CD4-positive, alpha-beta T cell treated with Interleukin-2 at 100 ng/mL for 4 hours (primary cell): ENCODE results near the gene DHX15.

ENCODE experiments used
- DNase-seq: peaks from one replicate; pipeline ENCODE4 v3.0.0-alpha.2; 2020; ENCODE audit warnings: low spot score

Gene DHX15

GRCh38 chr4:24582235-24582832 lies 2.0 kb downstream of the DHX15 start:
- no peak for DNase-seq

- no peak for DNase-seq
These were observed 6.0 kb downstream of the DHX15 start for GRCh38 chr4:24578364-24578763.

GRCh38 chr4:24576276-24576675 lies 8.1 kb downstream of the DHX15 start:
- DNase-seq, result no peak

- no peak for DNase-seq
These were observed 10.1 kb downstream of the DHX15 start for GRCh38 chr4:24574236-24574635.

GRCh38 chr4:24573582-24573981 lies 10.8 kb downstream of the DHX15 start:
- no peak for DNase-seq

- DNase-seq, result no peak
These were observed 13.6 kb downstream of the DHX15 start for GRCh38 chr4:24570574-24571236.

- no peak for DNase-seq
These were observed 14.2 kb downstream of the DHX15 start for GRCh38 chr4:24570172-24570571.

- DNase-seq, result no peak
These were observed 14.7 kb downstream of the DHX15 start for GRCh38 chr4:24569662-24570061.

GRCh38 chr4:24568425-24568824 lies 15.9 kb downstream of the DHX15 start:
- DNase-seq, result no peak

GRCh38 chr4:24565054-24565453 lies 19.3 kb downstream of the DHX15 start:
- no peak for DNase-seq

- no peak for DNase-seq
These were observed 19.9 kb downstream of the DHX15 start for GRCh38 chr4:24564488-24564887.

- no peak for DNase-seq
These were observed 22.8 kb downstream of the DHX15 start for GRCh38 chr4:24561438-24562139.

GRCh38 chr4:24560868-24561368 lies 23.4 kb downstream of the DHX15 start:
- DNase-seq, result no peak

- DNase-seq, result no peak
These were observed 24.5 kb downstream of the DHX15 start for GRCh38 chr4:24559889-24560288.

GRCh38 chr4:24559032-24559821 lies 25.1 kb downstream of the DHX15 start:
- no peak for DNase-seq

- peak; percentile 23 for DNase-seq
These were observed 27.0 kb downstream of the DHX15 start for GRCh38 chr4:24557026-24558025.

GRCh38 chr4:24551492-24552289 lies 32.7 kb downstream of the DHX15 start:
- DNase-seq, result no peak

GRCh38 chr4:24550441-24551175 lies 33.7 kb downstream of the DHX15 start:
- DNase-seq, result no peak

- DNase-seq, result no peak
These were observed 36.4 kb downstream of the DHX15 start for GRCh38 chr4:24547979-24548378.
